Mucosa of stomach (tissue), 1 donor: ENCODE data around the gene TRIM14.

ENCODE experiments used
- H3K27me3 ChIP-seq: one replicate; pipeline ENCODE4 v1.7.0; 2013; ENCODE audit warnings: mild to moderate bottlenecking, low read length; ENCODE audit not compliant: control insufficient read depth, insufficient read depth
- H3K36me3 ChIP-seq: one replicate; pipeline ENCODE4 v1.7.0; 2013; ENCODE audit warnings: low read length; ENCODE audit not compliant: control insufficient read depth, insufficient read depth
- H3K4me1 ChIP-seq: one replicate; pipeline ENCODE4 v1.7.0; 2013; ENCODE audit warnings: mild to moderate bottlenecking, low read length; ENCODE audit not compliant: control insufficient read depth, insufficient read depth
- H3K4me3 ChIP-seq: one replicate; pipeline ENCODE4 v1.7.0; 2013; ENCODE audit warnings: low read length
- H3K9ac ChIP-seq: one replicate; pipeline ENCODE4 v1.7.0; 2013; ENCODE audit warnings: mild to moderate bottlenecking, low read length, moderate library complexity
- H3K9me3 ChIP-seq: one replicate; pipeline ENCODE4 v1.7.0; 2013; ENCODE audit warnings: mild to moderate bottlenecking, low read length, moderate library complexity; ENCODE audit not compliant: control insufficient read depth
- donor health status: Pancreatic carcinoma.

TRIM14 gene

GRCh38 chr9:98049288-98050072, 69.5 kb downstream of the TRIM14 start:
- H3K4me3 ChIP-seq: no peak overlapping the region
- H3K9ac ChIP-seq: no peak overlapping the region

GRCh38 chr9:98047002-98047401, 72.0 kb downstream of the TRIM14 start:
- H3K4me1 ChIP-seq: no peaks in the 10 kb centered on the region
- no peaks in the 10 kb centered on the region for H3K27me3 ChIP-seq
- no peaks in the 10 kb centered on the region for H3K9me3 ChIP-seq
- H3K4me3 ChIP-seq: no peak overlapping the region
- H3K9ac ChIP-seq: no peak overlapping the region
- no peaks in the 10 kb centered on the region for H3K36me3 ChIP-seq

More at GRCh38 chr9:98049288-98050072, 69.5 kb downstream of the TRIM14 start:
- Histone ChIP-seq H3K27me3 (no peaks in the 10 kb centered on the region), H3K9me3 (no peaks in the 10 kb centered on the region), H3K36me3 (no peaks in the 10 kb centered on the region), H3K4me1 (no peaks in the 10 kb centered on the region)

- H3K4me3 ChIP-seq: no peak overlapping the region
- no peaks in the 10 kb centered on the region for H3K27me3 ChIP-seq
- H3K36me3 ChIP-seq: no peaks in the 10 kb centered on the region
- H3K9me3 ChIP-seq: no peaks in the 10 kb centered on the region
- H3K4me1 ChIP-seq: no peaks in the 10 kb centered on the region
- H3K9ac ChIP-seq: no peak overlapping the region
Measured at GRCh38 chr9:98046180-98046543, 72.9 kb downstream of the TRIM14 start.

DNA sequence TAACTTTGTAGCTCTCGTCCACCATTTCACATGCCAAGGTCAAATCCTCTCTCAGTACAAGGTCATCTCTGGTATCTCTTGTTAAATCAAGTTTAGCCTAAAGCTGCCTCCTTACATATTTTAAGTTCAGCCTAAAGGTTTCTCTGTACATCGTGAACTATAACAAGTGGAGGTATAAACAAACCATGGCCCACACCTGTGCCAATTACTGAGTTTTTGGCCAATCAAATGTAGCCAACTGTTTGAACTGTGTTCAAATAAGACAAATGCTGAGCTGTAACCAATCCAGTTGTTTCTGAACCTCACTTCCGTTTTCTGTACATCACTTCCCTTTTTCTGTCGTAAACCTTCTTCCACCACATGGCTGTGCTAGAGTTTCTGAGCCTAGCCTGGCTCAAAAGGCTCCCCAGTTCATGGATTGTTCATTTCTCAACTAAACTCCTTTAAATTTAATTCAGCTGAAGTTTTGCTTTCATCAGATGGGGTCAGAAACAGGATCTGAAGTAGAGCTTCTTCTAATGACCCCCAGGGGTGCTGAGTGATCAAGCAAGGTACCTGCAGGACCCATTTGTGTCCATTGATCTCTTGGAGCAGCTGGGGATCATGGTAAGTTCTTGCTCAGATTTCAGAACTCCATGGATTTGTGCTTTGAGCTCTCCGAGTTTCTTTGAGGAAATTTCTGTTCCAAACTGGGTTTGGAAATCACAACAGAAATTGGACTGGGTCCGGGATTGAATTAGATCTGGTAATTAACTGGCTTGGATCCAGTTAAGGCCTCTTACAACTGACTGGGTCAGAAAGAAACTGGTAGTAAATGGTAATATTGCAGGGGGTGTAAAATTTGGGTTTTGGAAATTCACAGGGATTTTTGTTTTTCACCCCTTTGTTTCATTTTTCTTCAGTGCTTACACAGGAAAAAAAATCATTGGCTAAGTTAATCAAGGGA, 73.5 kb downstream of the TRIM14 start:
- Histone ChIP-seq H3K27me3 (no peaks in the 10 kb centered on the region), H3K4me3 (no peak overlapping the region), H3K9ac (no peak overlapping the region)

DNA sequence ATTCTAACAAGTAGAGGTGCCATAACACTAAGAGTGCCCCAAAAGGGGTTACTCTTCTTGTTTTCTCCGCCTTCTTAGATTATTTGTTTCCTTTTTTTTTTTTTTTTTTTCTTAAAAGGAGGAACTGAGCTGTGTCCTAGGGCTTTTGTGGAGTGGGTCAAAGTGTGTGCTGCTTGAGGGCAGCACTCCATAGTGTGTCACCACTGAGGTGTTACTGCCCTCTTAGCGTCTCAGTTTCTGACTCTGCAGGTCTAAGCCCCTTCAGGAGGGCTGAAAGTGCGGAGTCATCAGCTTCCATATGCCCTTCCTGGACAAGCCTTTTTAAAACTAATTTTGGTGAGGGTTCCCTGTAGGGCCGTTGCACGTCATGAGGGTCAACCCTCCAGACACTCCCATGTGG, 75.1 kb downstream of the TRIM14 start:
- no peaks in the 10 kb centered on the region for H3K36me3 ChIP-seq
- H3K4me3 ChIP-seq: no peak overlapping the region
- H3K27me3 ChIP-seq: no peaks in the 10 kb centered on the region
- H3K4me1 ChIP-seq: no peaks in the 10 kb centered on the region
- H3K9me3 ChIP-seq: no peaks in the 10 kb centered on the region
- no peak overlapping the region for H3K9ac ChIP-seq

More for the DNA sequence above, 73.5 kb downstream of the TRIM14 start:
- Histone ChIP-seq H3K4me1 (no peaks in the 10 kb centered on the region), H3K36me3 (no peaks in the 10 kb centered on the region), H3K9me3 (no peaks in the 10 kb centered on the region)

DNA sequence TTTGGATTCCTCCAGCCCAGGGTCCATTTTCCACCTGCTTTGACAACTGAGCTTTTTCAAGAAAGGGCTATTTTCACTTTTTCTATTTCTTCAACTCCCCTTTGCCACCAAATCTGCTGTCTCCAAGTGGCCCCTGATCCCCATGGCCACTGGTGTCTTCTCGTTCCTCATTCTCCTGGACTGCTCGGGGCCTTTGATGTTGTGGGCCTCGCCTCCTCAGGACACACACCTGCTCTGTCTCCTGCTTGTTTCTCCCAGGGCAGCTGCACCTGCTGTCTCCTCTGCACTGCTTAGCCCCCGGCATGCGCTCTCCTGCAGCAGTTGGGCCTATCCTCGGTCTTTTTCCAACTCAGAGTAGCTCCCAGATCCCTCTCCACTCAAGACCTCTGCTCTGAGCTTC, 78.8 kb downstream of the TRIM14 start:
- Histone ChIP-seq H3K9me3 (no peaks in the 10 kb centered on the region), H3K4me1 (no peaks in the 10 kb centered on the region), H3K4me3 (no peak overlapping the region), H3K27me3 (peaks cover 4% of the 10 kb centered on the region), H3K9ac (no peak overlapping the region), H3K36me3 (no peaks in the 10 kb centered on the region)

- no peaks in the 10 kb centered on the region for H3K9me3 ChIP-seq
- H3K27me3 ChIP-seq: peaks cover 5% of the 10 kb centered on the region
- no peaks in the 10 kb centered on the region for H3K36me3 ChIP-seq
- peaks cover 5% of the 10 kb centered on the region for H3K4me1 ChIP-seq
- H3K4me3 ChIP-seq: no peak overlapping the region
- no peak overlapping the region for H3K9ac ChIP-seq
Measured at GRCh38 chr9:98039607-98040017, 79.4 kb downstream of the TRIM14 start.

DNA sequence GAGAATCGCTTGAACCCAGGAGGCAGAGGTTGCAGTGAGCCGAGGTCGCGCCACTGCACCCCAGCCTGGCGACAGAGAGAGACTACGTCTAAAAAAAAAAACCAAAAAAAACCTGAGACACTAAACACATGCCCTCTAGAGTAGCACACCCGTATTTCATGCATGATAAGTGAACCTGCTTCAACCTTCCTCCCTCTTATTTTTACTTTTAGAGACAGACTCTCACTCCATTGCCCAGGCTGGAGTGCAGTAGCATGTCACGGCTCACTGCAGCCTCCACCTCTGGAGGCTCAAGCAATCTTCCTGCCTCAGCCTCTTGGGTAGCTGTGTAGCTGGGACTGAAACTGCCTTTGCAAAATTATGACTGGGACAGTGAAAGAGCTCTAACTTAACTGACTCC, 80.1 kb downstream of the TRIM14 start:
- peaks cover 5% of the 10 kb centered on the region for H3K27me3 ChIP-seq
- peaks cover 5% of the 10 kb centered on the region for H3K4me1 ChIP-seq
- no peaks in the 10 kb centered on the region for H3K36me3 ChIP-seq
- H3K9me3 ChIP-seq: no peaks in the 10 kb centered on the region
- H3K4me3 ChIP-seq: no peak overlapping the region
- H3K9ac ChIP-seq: no peak overlapping the region

DNA sequence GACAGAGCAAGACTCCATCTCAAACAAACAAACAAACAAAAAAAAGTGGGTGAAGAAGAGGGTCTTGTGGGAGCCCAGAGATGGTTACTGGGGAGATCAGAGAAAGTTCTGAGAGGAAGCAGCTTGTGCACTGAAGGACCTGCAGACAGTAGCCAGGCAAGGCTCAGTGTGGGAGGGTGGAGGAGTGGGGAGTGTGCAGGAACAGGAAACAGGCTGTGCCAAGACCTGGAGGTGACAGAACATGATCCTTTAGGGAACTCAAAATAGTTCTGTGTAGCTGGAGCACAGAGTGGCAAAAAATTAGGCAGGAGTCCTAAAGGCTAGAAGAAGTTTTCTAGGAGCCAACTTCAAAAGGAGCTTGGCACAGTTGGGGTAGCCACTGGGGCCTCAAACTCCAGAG, 81.7 kb downstream of the TRIM14 start:
- peaks cover 5% of the 10 kb centered on the region for H3K27me3 ChIP-seq
- H3K9me3 ChIP-seq: no peaks in the 10 kb centered on the region
- H3K9ac ChIP-seq: no peak overlapping the region
- H3K4me3 ChIP-seq: no peak overlapping the region
- no peaks in the 10 kb centered on the region for H3K36me3 ChIP-seq
- H3K4me1 ChIP-seq: peaks cover 5% of the 10 kb centered on the region

DNA sequence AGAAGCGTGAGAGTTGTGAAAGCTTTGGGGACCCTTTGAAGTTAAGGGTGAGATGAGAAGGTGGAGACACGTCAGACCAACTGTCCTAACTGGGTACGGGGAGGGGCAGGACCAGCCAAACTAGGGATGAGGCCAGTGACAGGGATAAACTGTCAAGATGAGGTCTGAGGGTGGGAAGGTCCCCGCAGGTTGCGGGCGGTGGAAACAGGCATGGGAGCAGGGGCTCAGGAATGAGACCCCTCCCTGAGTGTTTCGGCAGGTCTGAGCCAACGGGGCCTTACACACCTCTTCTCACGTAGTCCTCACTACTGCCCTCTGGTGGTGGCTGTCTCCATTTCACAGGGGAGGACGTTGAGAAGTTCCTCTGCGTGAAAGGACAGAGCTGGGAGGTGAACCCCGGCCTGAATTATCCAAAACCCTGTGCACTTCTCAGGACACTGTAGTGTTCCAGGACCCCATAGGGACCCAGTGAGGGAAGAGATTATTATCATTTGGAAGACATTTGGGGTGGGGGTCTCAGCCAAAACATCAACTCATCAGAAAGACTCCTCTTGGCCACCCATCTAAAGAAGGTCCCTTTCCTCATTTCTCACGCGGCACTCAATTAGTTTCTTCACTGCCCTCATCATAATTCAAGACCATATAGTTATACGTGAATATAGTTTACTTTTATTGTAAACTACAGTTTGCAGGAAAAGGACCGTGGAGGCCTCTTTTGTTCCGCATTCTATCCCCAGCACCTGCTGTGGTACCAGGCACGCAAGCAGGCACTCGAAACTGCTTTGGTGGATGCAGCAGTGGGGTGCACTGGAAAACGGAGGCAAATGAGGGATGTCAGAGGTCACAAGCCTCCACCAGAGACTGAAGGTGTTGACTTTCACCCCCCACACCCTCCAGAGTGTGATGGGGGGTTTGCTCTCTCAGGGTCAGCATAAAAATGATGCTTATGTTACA, 84.2 kb downstream of the TRIM14 start:
- H3K9me3 ChIP-seq: no peaks in the 10 kb centered on the region
- no peak overlapping the region for H3K4me3 ChIP-seq
- no peaks in the 10 kb centered on the region for H3K36me3 ChIP-seq
- peaks cover 5% of the 10 kb centered on the region for H3K4me1 ChIP-seq
- peaks cover 5% of the 10 kb centered on the region for H3K27me3 ChIP-seq
- H3K9ac ChIP-seq: no peak overlapping the region

DNA sequence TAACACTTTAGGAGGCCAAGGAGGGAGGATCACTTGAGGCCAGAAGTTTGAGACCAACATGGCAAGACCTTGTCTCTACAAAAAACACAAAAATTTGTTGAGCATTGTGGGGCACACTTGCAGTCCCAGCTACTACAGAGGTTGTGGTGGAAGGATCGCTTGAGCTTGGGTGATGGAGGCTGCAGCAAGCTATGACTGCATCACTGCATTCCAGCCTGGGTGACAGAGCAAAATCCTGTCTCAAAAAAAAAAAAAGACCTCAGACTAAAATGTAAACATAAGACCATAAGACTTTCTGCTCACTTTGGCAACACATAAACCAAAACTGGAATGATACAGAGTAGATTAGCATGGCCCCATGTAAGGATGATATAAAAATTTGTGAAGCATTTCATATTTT, 87.1 kb downstream of the TRIM14 start:
- Histone ChIP-seq H3K4me1 (peaks cover 5% of the 10 kb centered on the region), H3K4me3 (no peak overlapping the region), H3K36me3 (no peaks in the 10 kb centered on the region), H3K9ac (no peak overlapping the region), H3K27me3 (peaks cover 5% of the 10 kb centered on the region), H3K9me3 (no peaks in the 10 kb centered on the region)
